ENCODE measurements around the gene SPATA4. TPM values are rescaled to one million over a fixed set of nuclear protein-coding genes. Genes with fewer than 3 reads are reported as not detected.

The SPATA4 gene
- polyA plus RNA-seq, 1 of the 3 experiments (the other 2 are of a cell fraction) = 0.21 TPM

DNA sequence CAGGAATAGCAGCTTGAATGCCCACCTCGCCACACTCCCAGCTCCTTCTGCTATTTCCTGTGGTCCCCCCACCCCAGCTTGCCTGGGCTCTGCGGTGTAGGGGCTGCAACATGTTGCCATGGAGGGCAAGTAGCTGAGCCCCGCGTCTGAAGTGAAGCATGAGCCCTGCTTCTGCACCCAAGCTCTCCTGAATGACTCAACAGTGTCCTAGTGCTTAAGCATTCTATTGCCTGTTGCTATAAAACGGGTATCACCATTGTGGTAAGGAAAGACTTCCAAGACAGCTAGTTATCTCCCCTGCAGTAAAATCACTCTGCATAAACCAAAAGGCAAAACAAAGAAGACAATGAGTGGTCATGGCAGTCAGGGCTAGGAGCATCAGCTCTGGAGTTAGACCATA, 31.4 kb upstream of the SPATA4 start:
- ChIA-PET POLR2A (no interaction called here), CTCF (no interaction called here)
- no peak for DNase-seq
- H2AFZ ChIP-seq (ENCODE audit: low read depth) = no peak overlapping the region
- H3K4me2 ChIP-seq = no peak overlapping the region
- no peak overlapping the region for H3K4me3 ChIP-seq (ENCODE audit: low read depth in 2 of 2, low read length in 1 of 2)
- H3F3A ChIP-seq (replicated peaks; ENCODE audit: insufficient read depth) = no peaks in the 10 kb centered on the region
- no peaks in the 10 kb centered on the region for H3K9me3 ChIP-seq
- H4K20me1 ChIP-seq (ENCODE audit: insufficient read depth) = no peaks in the 10 kb centered on the region
- no peak overlapping the region for H3K9ac ChIP-seq
- no peaks in the 10 kb centered on the region for H3K27me3 ChIP-seq (ENCODE audit: insufficient read depth)
- H3K9me2 ChIP-seq = no peaks in the 10 kb centered on the region
- WGBS (ENCODE audit: low lambda C conversion rate) = 70% methylated on average over 5 of the region's 5 CpGs
- H3K27ac ChIP-seq (ENCODE audit: low read depth in 2 of 2, low read length in 1 of 2) = no peak overlapping the region
- no peaks in the 10 kb centered on the region for H3K79me2 ChIP-seq (ENCODE audit: insufficient read depth)
- no peak for TF ChIP-seq TEAD4 (IDR thresholded peaks at IDR 0.05; ENCODE audit: borderline replicate concordance, insufficient read depth)
- TF ChIP-seq ZBTB33 (IDR thresholded peaks at IDR 0.05; ENCODE audit: borderline replicate concordance, low read depth) = no peak
- no peak for TF ChIP-seq EP300 (IDR thresholded peaks at IDR 0.05; ENCODE audit: borderline replicate concordance in 1 of 2, low read depth in 1 of 2, low read length in 1 of 2)
- no peak for TF ChIP-seq SIN3A (IDR thresholded peaks at IDR 0.05; ENCODE audit: borderline replicate concordance, low read depth, low read length)
- no peak for TF ChIP-seq MEF2A (IDR thresholded peaks at IDR 0.05; ENCODE audit: borderline replicate concordance, low read depth)
- no peak for TF ChIP-seq GATA2 (CRISPR knock-in tag; IDR thresholded peaks at IDR 0.05)
- TF ChIP-seq NFIC (IDR thresholded peaks at IDR 0.05; ENCODE audit: borderline replicate concordance) = no peak
- TF ChIP-seq IRF3 (IDR thresholded peaks at IDR 0.05; ENCODE audit: low read depth, low read length) = no peak
- TF ChIP-seq PBX3 (IDR thresholded peaks at IDR 0.05) = no peak
- TF ChIP-seq FOSL2 (IDR thresholded peaks at IDR 0.05; ENCODE audit: borderline replicate concordance, low read depth) = no peak
- no peak for TF ChIP-seq NRF1 (IDR thresholded peaks at IDR 0.05; ENCODE audit: low read depth, low read length)
- no peaks in the 10 kb centered on the region; a peak in 1 of 4 replicates for H3K4me1 ChIP-seq (ENCODE audit: control insufficient read depth in 1 of 2, insufficient read depth in 2 of 2, low read depth in 1 of 2, low read length in 1 of 2)
- H3K36me3 ChIP-seq (replicated peaks in 1 of 2; ENCODE audit: control insufficient read depth in 1 of 2, insufficient read depth in 2 of 2, low read length in 1 of 2) = no peaks in the 10 kb centered on the region

DNA sequence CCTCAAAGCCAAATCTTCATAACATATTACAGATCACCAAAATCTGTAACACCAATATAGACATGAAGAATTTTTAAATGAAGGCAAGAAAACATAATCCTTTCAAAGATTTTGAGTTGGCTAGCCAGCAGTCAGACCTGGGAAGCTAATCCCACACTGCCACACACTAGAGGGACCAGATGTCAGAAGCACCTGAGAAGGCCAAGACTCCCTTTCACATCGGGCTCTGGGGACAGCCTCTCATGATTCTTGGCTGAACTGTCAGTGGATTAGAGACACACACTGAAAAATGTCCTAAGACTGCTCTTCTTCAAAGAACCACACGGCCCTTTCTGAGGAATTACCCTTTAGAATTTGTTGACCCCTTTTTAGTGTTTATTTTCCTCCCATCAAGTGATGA, 28.2 kb upstream of the SPATA4 start:
- Histone ChIP-seq H3K27me3 (ENCODE audit: insufficient read depth) (no peaks in the 10 kb centered on the region), H3K9ac (no peak overlapping the region), H3F3A (replicated peaks; ENCODE audit: insufficient read depth) (no peaks in the 10 kb centered on the region), H3K9me2 (no peaks in the 10 kb centered on the region), H3K4me1 (ENCODE audit: control insufficient read depth in 1 of 2, insufficient read depth in 2 of 2, low read depth in 1 of 2, low read length in 1 of 2) (no peaks in the 10 kb centered on the region), H3K36me3 (replicated peaks in 1 of 2; ENCODE audit: control insufficient read depth in 1 of 2, insufficient read depth in 2 of 2, low read length in 1 of 2) (no peaks in the 10 kb centered on the region), H3K79me2 (ENCODE audit: insufficient read depth) (no peaks in the 10 kb centered on the region), H3K9me3 (no peaks in the 10 kb centered on the region), H3K4me2 (no peak overlapping the region), H2AFZ (ENCODE audit: low read depth) (no peak overlapping the region), H4K20me1 (ENCODE audit: insufficient read depth) (no peaks in the 10 kb centered on the region), H3K27ac (ENCODE audit: low read depth in 2 of 2, low read length in 1 of 2) (no peak overlapping the region), H3K4me3 (ENCODE audit: low read depth in 2 of 2, low read length in 1 of 2) (no peak overlapping the region)
- 57% methylated on average over 2 of the region's 2 CpGs for WGBS (ENCODE audit: low lambda C conversion rate)
- POLR2A ChIA-PET = no interaction called here
- CTCF ChIA-PET = no interaction called here
- no peak for DNase-seq
- TF ChIP-seq GABPA (IDR thresholded peaks at IDR 0.05; ENCODE audit: low read depth) (no peak), RXRA (IDR thresholded peaks at IDR 0.05; ENCODE audit: borderline replicate concordance, low read depth) (no peak), MAX (IDR thresholded peaks at IDR 0.05; ENCODE audit: low read depth) (no peak), NFIC (IDR thresholded peaks at IDR 0.05; ENCODE audit: borderline replicate concordance) (no peak), JUND (IDR thresholded peaks at IDR 0.05) (no peak), POLR2AphosphoS5 (IDR thresholded peaks at IDR 0.05; ENCODE audit: low read depth, low read length) (no peak), RCOR1 (IDR thresholded peaks at IDR 0.05; ENCODE audit: low read length) (no peak), EZH2phosphoT487 (IDR thresholded peaks at IDR 0.05; ENCODE audit: borderline replicate concordance, low read depth) (no peak), FOSL2 (IDR thresholded peaks at IDR 0.05; ENCODE audit: borderline replicate concordance, low read depth) (no peak), SIN3A (IDR thresholded peaks at IDR 0.05; ENCODE audit: borderline replicate concordance, low read depth, low read length) (no peak), FOXM1 (IDR thresholded peaks at IDR 0.05; ENCODE audit: low read depth) (no peak), GATA2 (CRISPR knock-in tag; IDR thresholded peaks at IDR 0.05) (no peak), ZBTB33 (IDR thresholded peaks at IDR 0.05; ENCODE audit: borderline replicate concordance, low read depth) (no peak), TAF1 (IDR thresholded peaks at IDR 0.05; ENCODE audit: borderline replicate concordance, low read depth, low read length) (no peak), RFX5 (IDR thresholded peaks at IDR 0.05; ENCODE audit: low read length) (no peak)

Measured in SK-N-SH (cell line).